HG03521 (cell line): ENCODE data around the gene TMEM63B.
"Not testable (repeated sequence)": the region's sequence is repeated elsewhere in the genome, so short reads cannot be mapped to it uniquely, and the experiment has no call there.

ENCODE experiments used
- ATAC-seq: cut with Tn5 transposase; IDR thresholded peaks from one replicate; pipeline ENCODE4 v1.9.1; 2021; ENCODE audit warnings: mild to moderate bottlenecking, moderate library complexity; ENCODE audit not compliant: unreplicated experiment

TMEM63B gene

DNA sequence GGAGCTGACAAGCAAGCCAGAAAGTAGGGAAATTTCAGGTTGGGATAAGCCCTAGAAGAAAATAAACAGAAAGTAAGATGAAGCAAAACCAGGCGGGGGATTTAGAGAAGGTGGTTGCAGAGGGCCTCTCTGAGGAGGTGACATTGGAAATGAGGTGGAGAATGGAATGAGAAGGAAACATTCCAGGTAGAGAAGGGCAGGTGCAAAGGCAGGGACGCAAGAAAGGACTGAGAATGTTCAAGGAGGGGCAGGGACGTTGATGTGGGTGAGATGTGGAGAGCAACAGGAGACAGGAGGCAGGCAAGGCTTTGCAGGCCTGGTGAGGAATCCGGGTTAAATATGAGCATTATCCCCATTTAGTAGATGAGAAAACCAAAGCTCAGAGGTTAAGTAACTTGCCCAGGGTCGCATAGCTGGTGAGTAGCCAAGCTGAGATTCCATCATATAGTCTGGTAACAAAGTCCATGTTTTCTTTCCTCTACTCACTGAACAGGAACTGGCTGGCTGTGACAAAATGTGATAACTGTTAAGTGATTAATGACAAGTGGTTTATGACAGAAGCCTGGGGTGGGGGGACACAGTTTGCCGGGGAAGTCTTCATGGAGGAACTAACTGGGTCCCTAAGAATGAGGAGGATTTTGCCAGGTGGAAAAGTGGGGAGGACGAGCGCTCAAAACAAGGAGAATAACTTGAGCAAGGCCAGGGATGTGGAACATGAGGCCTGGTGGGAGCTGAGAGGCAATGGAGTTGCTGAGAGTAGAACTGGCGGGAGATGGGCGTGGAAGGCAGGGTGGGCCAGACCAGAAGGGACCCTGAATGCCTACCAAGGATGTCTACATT lies 32.7 kb upstream of the TMEM63B start:
- ATAC-seq: no peak

DNA sequence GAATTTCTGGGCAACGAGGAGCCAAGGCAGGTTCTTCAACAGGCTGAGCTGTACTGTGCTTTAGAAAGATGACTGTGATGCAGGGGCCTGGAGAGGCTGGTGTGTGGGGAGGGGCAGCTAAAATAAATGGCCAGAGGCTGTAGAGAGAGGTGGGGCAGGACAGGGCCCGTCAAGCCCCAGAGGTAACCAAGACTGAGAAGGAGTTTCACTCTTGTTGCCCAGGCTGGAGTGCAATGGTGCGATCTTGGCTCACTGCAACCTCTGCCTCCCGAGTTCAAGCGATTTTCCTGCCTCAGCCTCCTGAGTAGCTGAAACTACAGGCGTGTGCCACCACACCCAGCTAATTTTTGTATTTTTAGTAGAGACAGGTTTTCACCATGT lies 32.1 kb upstream of the TMEM63B start:
- not testable (repeated sequence) for ATAC-seq

DNA sequence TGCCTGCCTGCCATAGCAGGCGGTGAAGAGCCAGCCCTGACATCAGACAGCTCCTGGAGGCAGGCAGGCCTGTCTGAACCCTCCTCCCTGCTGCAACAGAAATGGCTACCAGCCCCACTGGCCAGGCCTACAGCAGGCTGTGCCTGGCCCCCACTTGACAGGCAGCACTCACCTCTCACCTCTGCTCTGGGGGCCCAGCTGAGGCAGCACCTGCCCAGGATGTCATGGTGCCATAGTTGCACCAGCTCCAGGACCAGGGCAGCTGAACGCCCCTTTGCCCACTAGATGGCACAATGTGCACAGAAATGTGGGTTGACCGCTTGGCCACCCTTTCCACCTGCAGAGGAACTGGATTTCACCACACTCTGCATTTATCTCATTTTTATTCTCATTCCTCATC lies 30.7 kb upstream of the TMEM63B start:
- ATAC-seq: peak; percentile 45

DNA sequence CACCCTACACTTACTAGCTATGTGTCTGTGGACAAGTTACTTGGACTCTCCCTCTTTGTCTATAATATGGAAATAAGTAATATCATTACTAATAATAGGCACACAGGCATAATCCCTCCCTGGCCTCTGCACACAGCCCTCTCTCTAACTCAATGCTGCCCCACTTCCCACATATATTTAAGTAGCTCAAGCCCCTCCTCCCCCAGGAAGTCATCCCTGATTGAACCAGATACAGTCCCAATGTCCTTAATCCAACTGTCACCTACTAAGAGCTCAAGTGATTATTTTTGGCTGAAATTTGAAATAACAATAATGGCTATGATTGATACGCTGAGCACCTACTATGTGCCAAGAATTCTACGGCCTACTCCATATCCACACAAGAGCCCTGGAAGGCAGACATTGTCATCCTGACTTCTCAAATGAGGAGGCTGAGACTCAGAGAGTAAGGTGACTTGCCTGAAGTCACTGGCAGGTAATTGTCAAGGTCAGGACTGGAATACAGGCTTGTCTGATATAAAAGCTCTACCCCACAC lies 29.5 kb upstream of the TMEM63B start:
- no peak for ATAC-seq

DNA sequence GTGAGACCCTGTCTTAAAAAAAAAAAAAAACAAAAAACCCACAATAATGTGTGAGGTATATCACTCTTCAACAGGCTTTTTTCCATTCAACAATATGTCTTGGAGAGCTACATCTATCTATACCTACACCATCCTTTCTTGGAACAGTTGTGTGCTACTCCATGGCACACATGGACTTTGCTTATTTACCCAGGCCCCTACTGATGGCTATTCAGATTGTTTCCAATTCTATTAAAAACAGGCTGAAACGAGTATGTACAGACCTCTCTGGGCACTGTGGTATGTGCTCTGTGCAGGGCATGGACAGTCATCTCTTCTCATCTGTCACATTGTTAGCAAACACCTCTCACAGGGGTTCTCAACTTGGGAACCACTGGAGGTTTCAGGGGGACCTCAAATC lies 28.2 kb upstream of the TMEM63B start:
- no peak for ATAC-seq

DNA sequence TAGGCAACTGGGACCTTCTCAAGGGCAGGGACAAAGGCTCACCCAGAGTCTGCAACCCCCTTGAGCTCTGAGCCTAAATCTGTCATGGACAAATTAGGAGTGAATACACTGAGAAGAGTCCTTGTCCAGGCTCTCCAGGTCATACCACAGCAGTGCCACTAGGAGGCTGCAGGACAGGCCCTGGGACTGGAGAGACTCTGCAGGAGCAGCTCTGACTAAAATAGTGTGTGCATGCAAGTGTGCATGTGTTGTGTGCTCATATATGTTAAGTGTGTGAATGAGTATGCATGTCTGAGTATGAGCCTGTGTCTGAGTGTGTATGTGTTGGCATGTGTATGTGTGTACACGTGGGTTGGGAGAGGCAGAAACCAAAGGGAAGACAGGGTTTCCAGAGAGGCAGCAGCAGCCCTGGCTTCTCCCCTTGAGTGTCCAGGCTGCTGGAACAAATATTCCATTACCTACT lies 27.2 kb upstream of the TMEM63B start:
- no peak for ATAC-seq

DNA sequence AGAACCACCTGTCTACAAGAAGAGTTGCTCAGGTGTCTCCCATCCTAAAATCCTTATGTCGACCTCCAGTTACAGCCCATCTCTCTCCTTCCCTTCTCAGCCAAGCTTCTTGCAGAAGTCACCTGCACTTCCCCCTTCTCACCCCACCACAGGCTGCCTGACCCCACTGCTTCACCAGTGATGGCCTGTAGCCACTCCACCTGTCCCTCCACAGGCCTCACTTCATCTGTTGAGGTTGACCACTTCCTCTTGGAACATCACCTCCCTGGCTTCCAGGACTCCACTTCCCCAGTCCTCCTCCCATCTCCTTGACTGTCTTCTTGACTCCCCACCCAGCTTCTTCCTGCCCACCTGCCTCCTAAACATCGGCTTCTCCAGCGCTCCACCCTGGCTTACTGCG lies 25.5 kb upstream of the TMEM63B start:
- ATAC-seq: no peak

DNA sequence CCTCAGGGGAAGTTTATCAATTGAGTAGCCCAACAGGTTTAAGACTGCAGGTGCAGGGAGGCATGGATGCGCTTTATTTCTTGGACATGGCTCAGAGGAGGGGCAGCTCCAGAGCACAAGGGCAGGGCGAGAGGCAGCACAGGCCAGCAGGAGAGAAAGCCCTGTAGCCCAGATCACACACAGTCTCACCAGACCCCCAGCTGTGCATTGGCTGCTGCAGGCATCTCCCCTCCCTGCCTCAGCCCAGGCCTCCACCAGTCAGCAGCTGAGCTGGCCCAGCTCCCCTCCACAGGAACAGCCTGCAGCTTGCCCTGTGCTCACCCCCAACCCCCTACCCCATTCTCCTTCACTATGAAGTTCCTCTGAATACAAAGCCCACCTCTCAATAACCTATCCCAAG lies 24.8 kb upstream of the TMEM63B start:
- ATAC-seq: no peak

DNA sequence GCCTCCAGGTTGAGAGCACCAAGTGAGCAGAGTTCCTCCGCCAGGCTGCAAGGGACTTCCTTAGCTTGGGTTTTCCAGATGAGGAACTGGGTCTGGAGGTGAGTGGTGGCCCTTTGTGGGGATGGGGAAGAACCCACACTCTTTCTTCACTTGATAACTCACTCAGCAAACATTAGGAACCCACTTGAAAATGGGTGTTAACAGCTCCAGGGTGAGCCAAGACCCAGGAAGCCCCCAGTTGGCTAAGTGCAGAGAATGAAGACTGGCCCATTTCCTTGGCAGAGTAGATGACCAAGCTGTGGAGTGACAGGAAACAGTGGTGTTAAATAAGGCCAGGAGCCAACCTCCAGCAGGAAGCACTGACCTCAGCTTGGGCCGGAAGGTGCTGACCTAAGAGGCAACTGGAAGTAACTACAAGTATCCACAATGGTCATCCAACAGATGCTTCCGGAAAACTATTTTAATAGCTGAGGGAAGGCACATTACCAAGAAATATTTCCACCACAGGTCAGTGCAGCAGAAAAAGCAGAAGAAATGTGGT lies 22.8 kb upstream of the TMEM63B start:
- ATAC-seq: no peak

DNA sequence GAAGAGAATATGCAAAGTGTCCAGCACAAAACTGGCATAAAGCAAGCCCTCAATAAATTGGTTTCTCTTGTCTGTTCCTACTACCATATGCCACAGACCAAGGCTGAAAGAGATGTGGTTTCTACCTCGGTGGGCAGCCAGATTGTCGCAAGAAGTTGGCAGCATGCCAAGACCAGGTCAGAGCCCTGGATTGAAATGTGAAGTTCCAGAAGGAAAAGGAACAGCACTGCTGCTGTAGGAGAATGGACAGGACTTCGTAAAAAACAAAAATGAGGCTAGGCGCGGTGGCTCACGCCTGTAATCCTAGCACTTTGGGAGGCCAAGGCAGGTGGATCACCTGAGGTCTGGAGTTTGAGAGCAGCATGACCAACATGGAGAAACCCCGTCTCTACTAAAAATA lies 22.2 kb upstream of the TMEM63B start:
- ATAC-seq: no peak

DNA sequence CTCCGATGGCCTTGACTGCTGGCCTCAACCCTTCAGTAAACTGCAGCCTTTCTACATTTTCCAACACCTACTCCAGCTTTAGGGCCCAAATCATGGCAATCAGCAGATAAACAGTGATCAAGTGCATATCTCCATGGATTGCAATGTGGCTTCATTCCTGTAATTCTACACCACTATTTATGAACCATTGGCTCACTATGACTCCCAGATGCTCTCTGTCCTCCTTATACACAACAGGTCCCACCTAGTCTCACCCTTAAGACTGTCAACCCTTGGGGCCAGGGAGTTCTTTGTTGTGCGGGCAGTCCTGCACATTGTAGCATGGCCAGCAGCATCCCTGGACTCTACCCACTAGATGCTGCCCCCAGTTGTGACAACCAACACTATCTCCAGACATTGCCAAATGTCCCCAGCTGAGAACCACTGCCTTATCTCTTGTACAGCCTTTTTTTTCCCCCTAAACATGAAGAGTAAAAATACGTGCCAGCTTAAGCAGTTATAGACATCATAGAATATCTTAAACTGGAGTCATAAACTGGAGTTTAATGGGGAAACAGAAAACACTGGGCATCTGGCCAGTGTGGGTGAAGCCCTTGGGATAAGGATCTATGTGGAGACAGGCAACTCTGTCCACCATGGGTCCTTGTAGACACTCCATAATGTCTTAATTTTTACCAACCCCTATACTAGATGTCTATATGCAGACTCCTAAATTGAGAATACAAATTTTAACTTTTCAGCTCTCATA lies 21.2 kb upstream of the TMEM63B start:
- ATAC-seq: no peak

DNA sequence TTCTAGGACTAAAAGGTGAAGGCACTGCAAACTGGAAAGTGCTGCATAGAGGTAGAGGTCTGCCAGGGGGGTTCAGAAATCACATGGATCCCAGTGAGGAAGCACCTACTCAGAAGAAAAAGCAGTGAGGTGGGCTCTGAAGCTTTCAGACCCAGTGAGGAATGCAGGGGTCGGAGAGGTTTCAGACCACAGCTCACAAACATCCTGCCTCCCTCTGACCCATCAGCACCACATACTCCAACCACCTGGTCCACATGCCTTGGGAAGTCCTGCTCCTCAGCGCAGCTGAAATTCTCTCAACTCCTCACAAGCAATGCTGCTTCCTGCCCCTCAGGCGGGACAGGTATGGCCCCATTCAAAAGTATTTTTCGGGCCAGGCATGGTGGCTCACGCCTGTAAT lies 20.3 kb upstream of the TMEM63B start:
- ATAC-seq: no peak

DNA sequence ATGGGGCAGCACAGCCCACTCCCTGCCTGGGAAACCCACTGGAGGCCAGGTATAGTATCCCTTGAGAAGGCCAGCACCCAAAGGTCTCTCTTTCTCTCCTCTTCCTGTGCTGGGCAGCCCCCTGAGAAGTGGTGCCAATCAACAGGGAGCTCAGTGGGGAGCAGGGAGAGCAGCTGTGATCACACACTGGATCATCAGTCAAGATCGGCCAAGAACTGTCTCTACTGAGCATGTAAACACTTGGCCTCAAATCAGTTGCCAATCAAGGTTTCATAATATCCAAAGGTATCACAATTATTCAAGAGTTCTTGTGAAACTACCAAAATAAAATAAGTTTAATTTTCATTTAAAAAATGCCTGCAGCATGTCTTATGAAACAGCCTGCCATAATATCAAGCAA lies 18.9 kb upstream of the TMEM63B start:
- ATAC-seq: no peak

DNA sequence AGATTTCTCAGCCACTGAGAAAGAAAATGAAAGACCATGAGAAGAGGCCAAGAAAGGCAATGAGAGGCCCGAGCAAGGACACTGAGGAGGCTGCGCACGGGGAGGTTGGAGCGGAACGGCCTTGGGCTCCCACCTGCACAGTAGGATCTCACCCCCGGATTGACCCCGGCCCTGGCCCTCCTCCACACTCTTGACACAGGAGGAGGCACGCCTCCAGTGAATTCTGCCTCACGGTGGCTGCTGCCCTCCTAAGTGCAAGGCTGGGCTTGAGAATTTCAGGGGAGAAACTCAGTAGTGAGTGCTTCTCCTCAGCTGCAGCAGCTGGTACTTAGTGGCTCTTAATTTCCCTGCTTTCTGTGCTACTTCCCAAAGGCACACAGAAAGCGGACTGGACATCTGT lies 18.1 kb upstream of the TMEM63B start:
- ATAC-seq: no peak

DNA sequence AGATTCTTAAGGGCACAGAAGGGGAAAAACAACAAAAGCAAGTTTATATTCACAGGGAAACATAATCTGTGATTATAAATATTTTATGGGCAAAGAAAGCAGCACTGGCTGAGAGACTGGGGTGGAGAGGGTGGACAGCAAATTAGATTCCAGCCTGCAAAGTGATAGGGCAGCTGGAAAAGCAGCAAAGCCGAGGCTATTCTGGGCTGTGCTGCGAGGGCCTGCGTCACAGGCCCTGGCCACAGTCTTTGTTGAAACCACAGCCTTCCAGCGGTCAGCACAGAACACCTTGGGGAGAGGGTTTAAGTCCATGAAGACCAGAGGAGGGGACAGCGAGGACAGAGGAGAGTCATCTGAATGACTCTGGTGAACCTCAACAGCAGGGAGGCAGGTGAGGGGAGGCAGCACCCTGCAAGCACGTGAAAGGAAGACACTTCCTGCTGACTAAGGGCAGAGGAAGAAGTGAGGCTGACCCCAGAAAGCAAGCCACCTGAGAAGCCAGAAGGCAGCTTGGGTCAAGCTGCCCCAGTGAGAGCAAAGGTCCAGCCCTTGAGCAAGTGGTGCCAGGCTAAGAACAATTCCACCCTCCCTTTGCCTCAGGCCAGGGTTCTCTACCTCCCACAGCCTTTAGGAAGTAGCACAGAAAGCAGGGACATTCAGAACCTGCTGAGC lies 17.2 kb upstream of the TMEM63B start:
- no peak for ATAC-seq

DNA sequence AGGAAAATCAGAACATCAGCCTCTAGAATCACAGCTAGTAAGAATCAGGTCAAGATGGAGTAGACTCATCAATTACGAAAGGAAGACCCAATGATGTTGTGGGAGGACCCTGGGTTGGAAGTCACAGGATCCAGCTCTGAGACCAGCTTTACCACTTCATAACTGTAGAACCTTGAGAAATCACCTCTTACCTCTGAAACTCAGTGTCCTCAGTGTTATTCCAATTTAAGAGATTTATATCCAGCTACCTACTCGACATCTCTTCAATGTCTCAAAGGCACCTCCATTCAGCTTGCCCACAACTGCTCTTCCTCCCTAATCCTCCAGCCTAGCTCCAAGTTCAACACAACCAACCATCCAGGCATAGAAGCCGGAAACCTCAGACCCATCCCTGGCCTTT lies 16.4 kb upstream of the TMEM63B start:
- ATAC-seq: no peak

DNA sequence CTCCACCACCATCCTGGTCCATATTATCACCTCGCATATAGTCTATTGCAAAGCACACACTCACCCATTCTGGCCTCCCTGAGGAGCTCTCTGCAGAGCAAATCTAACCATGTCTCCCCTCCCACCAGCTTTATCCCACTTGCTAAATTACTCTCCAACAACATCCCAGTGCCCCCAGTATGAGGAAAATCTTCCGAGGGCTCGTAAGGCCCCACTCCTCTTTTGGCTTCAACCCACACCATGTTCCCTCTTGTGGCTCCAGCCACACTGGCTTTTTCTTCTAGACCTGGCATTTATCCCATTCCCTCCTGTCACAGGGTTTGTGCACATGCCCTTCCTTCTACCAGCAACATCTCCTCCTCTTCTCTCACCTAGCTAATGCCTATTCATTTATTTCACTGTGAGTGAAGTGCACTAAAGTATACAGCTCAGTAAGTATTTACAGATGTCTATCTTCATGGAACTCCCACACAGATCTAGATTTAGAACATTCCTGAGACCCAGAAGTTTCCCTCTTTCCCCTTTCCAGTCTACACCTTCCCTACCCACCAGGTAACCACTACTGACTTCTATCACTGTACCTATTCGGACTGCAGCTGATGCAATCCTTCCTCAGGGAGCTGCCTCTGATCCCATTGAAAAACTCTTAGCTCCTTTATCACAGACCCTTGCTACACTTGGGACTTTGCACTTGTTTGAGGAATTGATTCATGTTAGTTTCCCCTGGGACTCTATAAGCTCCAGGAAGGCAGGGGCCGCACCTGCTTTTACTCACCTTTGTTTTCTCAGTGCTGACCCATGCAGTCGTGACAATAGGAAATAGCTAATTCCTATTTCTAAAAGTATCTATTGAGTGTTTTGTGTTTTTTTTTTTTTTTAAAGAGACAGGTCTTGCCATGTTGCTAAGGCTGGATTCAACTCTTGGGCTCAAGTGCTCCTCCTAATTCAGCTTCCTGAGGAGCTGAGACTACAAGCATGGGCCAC lies 15.6 kb upstream of the TMEM63B start:
- no peak for ATAC-seq

DNA sequence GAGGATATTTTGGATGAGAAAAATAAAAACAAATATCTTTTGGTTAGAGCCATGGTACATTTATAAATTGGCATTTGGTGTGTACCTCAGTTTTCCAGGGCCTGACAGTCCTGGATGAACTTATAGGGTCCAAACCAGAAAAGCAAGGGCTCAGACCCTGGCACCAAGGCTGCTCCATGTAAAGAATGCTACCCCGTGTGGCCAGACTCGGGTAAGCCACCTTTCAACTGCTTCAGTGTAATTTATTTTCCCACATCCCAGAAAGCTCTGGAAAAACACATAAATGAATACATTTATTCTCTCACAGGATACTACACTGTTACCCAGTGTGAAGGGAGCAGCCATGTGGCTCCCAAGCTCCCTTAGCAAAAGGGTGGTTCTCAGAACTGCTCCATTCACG lies 13.9 kb upstream of the TMEM63B start:
- ATAC-seq: no peak

DNA sequence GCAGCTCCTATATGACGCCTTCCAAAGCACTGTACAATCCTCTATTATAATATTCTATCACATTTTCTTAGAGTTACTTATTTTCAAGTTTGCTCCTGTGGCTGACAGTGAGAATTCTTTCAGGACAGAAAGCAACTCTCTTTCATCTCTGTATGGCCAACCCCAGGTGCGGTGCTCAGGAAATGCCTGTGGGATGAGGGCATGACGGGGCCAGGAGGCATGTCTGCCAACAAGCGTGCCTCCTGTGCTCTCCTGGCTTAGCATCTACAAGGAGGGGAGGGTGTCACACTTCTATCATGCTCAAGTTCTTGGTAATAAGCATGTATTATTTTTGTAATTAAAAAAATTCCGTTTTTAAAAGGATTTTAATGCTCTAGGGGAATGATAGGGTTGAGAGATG lies 11.5 kb upstream of the TMEM63B start:
- ATAC-seq: no peak
